ENCODE data around the gene ZNF583.
A peak's percentile ranks its signal among the peaks of the same experiment; 100 is the strongest.

The ZNF583 gene

GRCh38 chr19:56403261-56403660, 871 bp upstream of the ZNF583 start:
- no peaks in the 10 kb centered on the region for H3K27me3 ChIP-seq (ENCODE audit: control insufficient read depth, low read length)
- H3K27ac ChIP-seq (ENCODE audit: low read depth, low read length), result no peak overlapping the region
- H3F3A ChIP-seq (ENCODE audit: control insufficient read depth, insufficient read depth), result no peaks in the 10 kb centered on the region
- peak overlapping the region; percentile 88 for H3K4me2 ChIP-seq (ENCODE audit: low read length)
- H3K9me2 ChIP-seq (replicated peaks; ENCODE audit: control insufficient read depth, low read length), result no peaks in the 10 kb centered on the region
- H3K36me3 ChIP-seq (ENCODE audit: control insufficient read depth, low read length), result peaks cover 5% of the 10 kb centered on the region
- peak overlapping the region; percentile 85 for H3K4me3 ChIP-seq (ENCODE audit: low read length)
- no peaks in the 10 kb centered on the region for H4K20me1 ChIP-seq (ENCODE audit: control insufficient read depth, insufficient read depth, low read depth, low read length)
- peaks cover 13% of the 10 kb centered on the region for H3K4me1 ChIP-seq (ENCODE audit: control insufficient read depth, low read length)
- H3K9me3 ChIP-seq (ENCODE audit: control insufficient read depth, insufficient read depth, low read length), result peaks cover 67% of the 10 kb centered on the region
- TF ChIP-seq, protein P1, sequence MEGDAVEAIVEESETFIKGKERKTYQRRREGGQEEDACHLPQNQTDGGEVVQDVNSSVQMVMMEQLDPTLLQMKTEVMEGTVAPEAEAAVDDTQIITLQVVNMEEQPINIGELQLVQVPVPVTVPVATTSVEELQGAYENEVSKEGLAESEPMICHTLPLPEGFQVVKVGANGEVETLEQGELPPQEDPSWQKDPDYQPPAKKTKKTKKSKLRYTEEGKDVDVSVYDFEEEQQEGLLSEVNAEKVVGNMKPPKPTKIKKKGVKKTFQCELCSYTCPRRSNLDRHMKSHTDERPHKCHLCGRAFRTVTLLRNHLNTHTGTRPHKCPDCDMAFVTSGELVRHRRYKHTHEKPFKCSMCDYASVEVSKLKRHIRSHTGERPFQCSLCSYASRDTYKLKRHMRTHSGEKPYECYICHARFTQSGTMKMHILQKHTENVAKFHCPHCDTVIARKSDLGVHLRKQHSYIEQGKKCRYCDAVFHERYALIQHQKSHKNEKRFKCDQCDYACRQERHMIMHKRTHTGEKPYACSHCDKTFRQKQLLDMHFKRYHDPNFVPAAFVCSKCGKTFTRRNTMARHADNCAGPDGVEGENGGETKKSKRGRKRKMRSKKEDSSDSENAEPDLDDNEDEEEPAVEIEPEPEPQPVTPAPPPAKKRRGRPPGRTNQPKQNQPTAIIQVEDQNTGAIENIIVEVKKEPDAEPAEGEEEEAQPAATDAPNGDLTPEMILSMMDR (IDR thresholded peaks at IDR 0.05; ENCODE audit: low read depth, low read length, poor library complexity, severe bottlenecking), result no peak
- TF ChIP-seq EZH2phosphoT487 (IDR thresholded peaks at IDR 0.05; ENCODE audit: borderline replicate concordance, low read length), result no peak
- H3K79me2 ChIP-seq (ENCODE audit: control insufficient read depth, low read length), result no peaks in the 10 kb centered on the region

DNA sequence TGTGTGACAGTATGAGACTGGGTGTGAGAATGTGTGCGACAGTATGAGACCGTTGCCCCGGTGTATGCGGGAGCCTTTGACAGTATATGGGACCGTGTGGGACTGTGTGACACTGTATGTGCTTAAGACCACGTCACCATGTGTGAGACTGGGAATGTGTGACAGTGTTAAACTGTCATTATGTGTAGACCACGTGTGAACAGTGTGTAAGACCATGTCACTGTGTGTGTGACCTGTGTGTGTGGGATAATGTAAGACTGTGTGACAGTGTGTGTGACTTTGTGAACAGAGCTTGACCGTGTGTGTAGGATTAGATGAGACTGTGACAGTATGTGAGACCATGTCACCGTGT, 549 bp downstream of the ZNF583 start:
- Histone ChIP-seq H3K4me2 (ENCODE audit: low read length) (peak overlapping the region; percentile 88), H3K9me2 (replicated peaks; ENCODE audit: control insufficient read depth, low read length) (no peaks in the 10 kb centered on the region), H4K20me1 (ENCODE audit: control insufficient read depth, insufficient read depth, low read depth, low read length) (no peaks in the 10 kb centered on the region), H3K27me3 (ENCODE audit: control insufficient read depth, low read length) (no peaks in the 10 kb centered on the region), H3K36me3 (ENCODE audit: control insufficient read depth, low read length) (peaks cover 5% of the 10 kb centered on the region), H3K4me1 (ENCODE audit: control insufficient read depth, low read length) (peaks cover 13% of the 10 kb centered on the region), H3K79me2 (ENCODE audit: control insufficient read depth, low read length) (no peaks in the 10 kb centered on the region), H3K9me3 (ENCODE audit: control insufficient read depth, insufficient read depth, low read length) (peaks cover 65% of the 10 kb centered on the region), H3K27ac (ENCODE audit: low read depth, low read length) (no peak overlapping the region), H3K4me3 (ENCODE audit: low read length) (peak overlapping the region; percentile 85), H3F3A (ENCODE audit: control insufficient read depth, insufficient read depth) (no peaks in the 10 kb centered on the region)
- no peak for TF ChIP-seq EZH2phosphoT487 (IDR thresholded peaks at IDR 0.05; ENCODE audit: borderline replicate concordance, low read length)
- TF ChIP-seq, protein P1 (IDR thresholded peaks at IDR 0.05; ENCODE audit: low read depth, low read length, poor library complexity, severe bottlenecking), result no peak

GRCh38 chr19:56405062-56405461, 930 bp downstream of the ZNF583 start:
- Histone ChIP-seq H3K27me3 (ENCODE audit: control insufficient read depth, low read length) (no peaks in the 10 kb centered on the region), H3K36me3 (ENCODE audit: control insufficient read depth, low read length) (peaks cover 5% of the 10 kb centered on the region), H3F3A (ENCODE audit: control insufficient read depth, insufficient read depth) (no peaks in the 10 kb centered on the region), H3K9me3 (ENCODE audit: control insufficient read depth, insufficient read depth, low read length) (peaks cover 63% of the 10 kb centered on the region), H3K9me2 (replicated peaks; ENCODE audit: control insufficient read depth, low read length) (no peaks in the 10 kb centered on the region), H3K4me3 (ENCODE audit: low read length) (peak overlapping the region; percentile 85), H3K4me1 (ENCODE audit: control insufficient read depth, low read length) (peaks cover 13% of the 10 kb centered on the region), H3K79me2 (ENCODE audit: control insufficient read depth, low read length) (no peaks in the 10 kb centered on the region), H3K4me2 (ENCODE audit: low read length) (peak overlapping the region; percentile 88), H4K20me1 (ENCODE audit: control insufficient read depth, insufficient read depth, low read depth, low read length) (no peaks in the 10 kb centered on the region), H3K27ac (ENCODE audit: low read depth, low read length) (no peak overlapping the region)
- no peak for TF ChIP-seq EZH2phosphoT487 (IDR thresholded peaks at IDR 0.05; ENCODE audit: borderline replicate concordance, low read length)
- TF ChIP-seq, protein P1 (IDR thresholded peaks at IDR 0.05; ENCODE audit: low read depth, low read length, poor library complexity, severe bottlenecking), result no peak
